ENCODE measurements around the gene C5. TPM values are rescaled to one million over a fixed set of nuclear protein-coding genes. Genes with fewer than 3 reads are reported as not detected.

C5 gene
- total RNA-seq, 1 donor, result 3.9 TPM

DNA sequence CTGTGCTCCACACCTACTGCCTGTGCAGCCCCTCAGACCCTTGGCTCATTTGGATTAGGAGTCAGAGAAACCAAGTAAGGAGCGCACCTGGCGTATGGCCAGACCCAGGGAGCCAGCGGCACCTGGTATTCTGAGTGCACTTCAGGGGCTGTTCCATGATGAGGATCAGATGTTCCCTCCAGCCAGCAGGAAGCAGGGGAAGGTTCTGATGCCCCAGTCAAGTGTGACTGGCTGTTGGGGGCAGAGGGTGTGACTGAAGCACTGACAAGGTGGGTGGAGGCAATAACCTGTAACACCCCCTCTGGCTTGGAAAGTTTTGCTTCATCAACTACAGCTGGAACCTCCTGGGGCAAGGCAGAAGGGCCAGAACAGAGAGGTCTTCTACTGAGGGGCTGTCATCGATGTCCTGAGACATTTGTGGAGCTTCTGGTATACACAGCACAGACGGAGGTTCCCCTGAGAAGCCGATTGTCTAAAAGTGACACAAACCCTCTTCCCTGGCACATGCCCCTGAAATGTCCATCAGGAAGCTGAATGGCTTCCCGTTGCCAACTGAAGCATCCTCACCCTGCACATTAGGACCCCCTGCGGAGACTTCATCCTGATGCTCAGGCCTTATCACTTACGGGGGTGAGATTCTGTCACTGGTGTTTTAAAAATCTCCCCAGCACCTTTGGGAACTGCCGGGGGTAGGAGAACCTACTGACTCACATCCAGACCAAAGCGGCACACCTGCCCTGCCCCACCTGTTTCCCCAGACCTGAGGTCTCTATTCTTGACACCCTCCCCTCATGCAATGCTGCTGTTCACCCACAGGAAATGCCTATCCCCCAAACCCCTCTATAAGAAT is 144.5 kb downstream of the C5 start:
- no peak overlapping the region for H3K4me3 ChIP-seq (ENCODE audit: low read depth, low read length)
- TF ChIP-seq, protein P1, sequence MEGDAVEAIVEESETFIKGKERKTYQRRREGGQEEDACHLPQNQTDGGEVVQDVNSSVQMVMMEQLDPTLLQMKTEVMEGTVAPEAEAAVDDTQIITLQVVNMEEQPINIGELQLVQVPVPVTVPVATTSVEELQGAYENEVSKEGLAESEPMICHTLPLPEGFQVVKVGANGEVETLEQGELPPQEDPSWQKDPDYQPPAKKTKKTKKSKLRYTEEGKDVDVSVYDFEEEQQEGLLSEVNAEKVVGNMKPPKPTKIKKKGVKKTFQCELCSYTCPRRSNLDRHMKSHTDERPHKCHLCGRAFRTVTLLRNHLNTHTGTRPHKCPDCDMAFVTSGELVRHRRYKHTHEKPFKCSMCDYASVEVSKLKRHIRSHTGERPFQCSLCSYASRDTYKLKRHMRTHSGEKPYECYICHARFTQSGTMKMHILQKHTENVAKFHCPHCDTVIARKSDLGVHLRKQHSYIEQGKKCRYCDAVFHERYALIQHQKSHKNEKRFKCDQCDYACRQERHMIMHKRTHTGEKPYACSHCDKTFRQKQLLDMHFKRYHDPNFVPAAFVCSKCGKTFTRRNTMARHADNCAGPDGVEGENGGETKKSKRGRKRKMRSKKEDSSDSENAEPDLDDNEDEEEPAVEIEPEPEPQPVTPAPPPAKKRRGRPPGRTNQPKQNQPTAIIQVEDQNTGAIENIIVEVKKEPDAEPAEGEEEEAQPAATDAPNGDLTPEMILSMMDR (IDR thresholded peaks at IDR 0.05; ENCODE audit: insufficient read depth, low read depth, low read length), result no peak
- DNase-seq (ENCODE audit: low read depth), result no peak

DNA sequence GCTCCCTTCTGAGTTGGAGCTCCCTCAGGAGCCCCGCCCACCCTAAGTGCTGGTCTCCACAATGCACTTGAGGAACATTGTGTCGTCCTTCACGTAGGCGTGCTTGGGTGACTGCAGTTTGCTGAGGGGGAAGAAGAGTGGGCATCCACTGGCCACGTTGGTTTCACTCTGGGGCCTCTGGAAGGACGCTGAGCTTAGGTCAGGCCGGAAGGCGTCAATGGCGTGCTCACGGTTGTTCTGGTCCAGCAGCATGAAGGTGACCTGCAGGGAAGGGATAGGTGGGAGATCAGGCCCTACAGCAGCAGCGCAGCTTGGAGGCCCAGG is 145.1 kb downstream of the C5 start:
- no peak for DNase-seq (ENCODE audit: low read depth)
- TF ChIP-seq, protein P1 (IDR thresholded peaks at IDR 0.05; ENCODE audit: insufficient read depth, low read depth, low read length), result no peak
- H3K4me3 ChIP-seq (ENCODE audit: low read depth, low read length), result no peak overlapping the region

DNA sequence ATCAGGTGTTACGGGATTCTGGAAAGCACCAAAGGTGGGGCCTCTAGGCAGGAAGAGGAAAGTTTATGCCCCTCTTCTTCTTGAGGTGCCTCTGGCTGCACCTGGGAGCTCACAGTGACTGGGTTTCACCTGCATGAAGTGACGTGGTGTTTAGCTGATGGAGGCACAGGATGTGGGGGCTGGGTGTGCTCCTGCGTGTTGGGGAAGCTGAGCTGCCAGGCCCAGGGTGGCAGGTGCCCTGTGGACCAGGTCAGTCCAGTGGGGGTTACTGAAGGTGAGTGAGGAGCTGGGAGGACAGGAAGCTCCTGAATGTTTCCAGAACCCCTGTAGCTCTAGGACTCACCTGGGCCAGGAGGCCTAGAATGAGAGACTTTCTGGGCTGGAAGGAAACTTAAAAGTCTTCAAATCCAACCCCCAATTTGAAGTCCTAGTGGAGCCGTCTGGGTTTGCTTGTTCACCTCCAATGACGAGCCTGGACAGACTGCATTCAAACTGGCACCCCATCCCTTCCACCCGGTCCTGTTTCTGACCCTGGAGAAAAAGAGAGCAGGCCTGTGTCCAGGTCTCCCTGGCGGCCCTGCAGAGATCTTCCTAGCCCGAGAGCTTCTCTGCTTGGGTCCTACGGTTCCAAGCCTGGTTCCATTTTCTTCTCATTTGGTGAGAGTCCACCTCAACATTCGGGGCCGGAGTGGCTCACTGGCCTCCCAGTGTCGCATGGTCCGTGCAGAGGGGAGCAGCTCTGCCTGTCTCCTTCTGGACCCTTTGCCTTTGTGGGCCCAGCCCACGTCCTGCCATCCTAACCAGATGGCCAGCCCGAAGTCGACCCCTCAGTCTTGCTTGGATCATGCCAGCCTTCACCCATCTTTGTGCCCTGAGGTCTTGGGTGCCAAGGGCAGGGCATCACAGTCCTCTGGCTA is 145.8 kb downstream of the C5 start:
- DNase-seq (ENCODE audit: low read depth), result no peak
- TF ChIP-seq, protein P1 (IDR thresholded peaks at IDR 0.05; ENCODE audit: insufficient read depth, low read depth, low read length), result no peak
- H3K4me3 ChIP-seq (ENCODE audit: low read depth, low read length), result no peak overlapping the region

DNA sequence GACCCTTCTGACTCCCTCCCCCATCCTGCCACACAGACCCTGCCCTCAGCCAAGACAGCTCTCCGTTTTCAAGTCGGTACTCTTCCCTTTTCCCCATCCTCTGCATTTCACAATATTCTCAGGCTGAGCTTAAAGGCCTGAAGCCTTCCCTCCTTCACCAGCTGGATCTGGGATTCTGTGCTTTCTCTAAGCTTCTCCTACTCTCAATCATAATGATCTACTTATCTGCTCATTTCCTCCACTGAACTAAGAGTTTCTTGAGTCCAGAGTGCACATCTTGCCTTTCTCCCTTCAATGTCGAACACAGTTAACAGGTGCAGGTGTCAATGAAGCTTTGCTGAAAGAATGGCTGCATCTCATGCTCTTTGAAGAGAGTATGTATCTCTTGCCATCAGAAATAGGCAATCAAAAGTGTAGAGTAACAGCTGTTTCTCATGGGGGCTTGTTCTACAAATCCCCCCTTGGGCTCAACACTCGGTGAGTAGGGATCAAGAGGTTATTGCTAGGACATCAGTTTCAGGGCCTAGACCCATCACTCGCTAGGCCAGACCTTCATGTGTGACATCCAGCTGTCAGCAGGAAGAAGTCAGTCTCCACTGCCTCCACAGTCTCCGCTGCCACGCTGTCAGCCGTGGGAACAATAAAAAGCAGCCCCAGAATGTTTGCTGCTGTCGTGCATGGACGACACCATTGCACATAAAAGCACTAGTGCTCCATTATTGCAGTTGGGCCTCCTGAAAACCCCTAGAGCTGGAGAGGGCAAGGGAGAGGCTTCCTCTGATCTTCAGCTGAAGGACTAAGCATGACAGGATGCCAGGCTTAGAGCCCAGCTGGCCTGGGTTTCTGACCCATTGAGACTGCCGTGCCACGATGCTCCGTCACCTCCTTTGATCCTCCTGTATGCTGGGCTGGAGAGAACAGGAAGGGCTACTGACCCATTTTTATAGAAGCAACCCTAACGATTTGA is 147.2 kb downstream of the C5 start:
- no peak for DNase-seq (ENCODE audit: low read depth)
- TF ChIP-seq, protein P1 (IDR thresholded peaks at IDR 0.05; ENCODE audit: insufficient read depth, low read depth, low read length), result no peak
- H3K4me3 ChIP-seq (ENCODE audit: low read depth, low read length), result no peak overlapping the region

Other genes starting within 250 kb of the C5 start
- gene PSMD5, start 207.4 kb downstream of the C5 start, total RNA-seq, result 35.1 and 50.1 TPM in 2 replicates
- 27.1 and 35.8 TPM in 2 replicates for gene PHF19, start 173.1 kb downstream of the C5 start, total RNA-seq
- gene TRAF1, start 123.5 kb downstream of the C5 start, total RNA-seq, result 0.86 and 1.6 TPM in 2 replicates
- gene CNTRL, start 24.7 kb upstream of the C5 start, total RNA-seq, result 5.8 and 6.5 TPM in 2 replicates
- 22.2 and 36.3 TPM in 2 replicates for gene RAB14, start 151.6 kb upstream of the C5 start, total RNA-seq
- 254 and 283 TPM in 2 replicates for gene GSN, start 217.9 kb upstream of the C5 start, total RNA-seq